Activated B cell treated with CpG ODN at 0.5 μM for 24 hours (primary cell): ENCODE results near the gene SAPCD2. TPM values are rescaled to one million over a fixed set of nuclear protein-coding genes. Genes with fewer than 3 reads are reported as not detected.
A peak's percentile ranks its signal among the peaks of the same experiment; 100 is the strongest.

Source experiments
- ATAC-seq: fragments of 200-7000 bp; cut with Tn5 transposase; one replicate; pipeline ENCODE4 v1.10.0; 2021; ENCODE audit warnings: low read depth, mild to moderate bottlenecking, moderate library complexity
- CTCF ChIA-PET: fragments of 350-600 bp; sonication (Branson Sonifier 250); formaldehyde crosslinking; loops from one replicate; lab custom pipeline; 2021; ENCODE audit warnings: antibody characterized with exemption; lab: Charles Lee
- POLR2A ChIA-PET: fragments of 350-600 bp; sonication (Branson Sonifier 250); formaldehyde crosslinking; loops from one replicate; lab custom pipeline; 2021; ENCODE audit warnings: antibody characterized with exemption; lab: Charles Lee
- DNase-seq: peaks from one replicate; pipeline ENCODE4 v3.0.0; 2022
- H3K27ac Mint-ChIP-seq: one replicate; pipeline ENCODE4 v1.8.0; 2020; ENCODE audit warnings: mixed read lengths
- H3K27me3 Mint-ChIP-seq: one replicate; pipeline ENCODE4 v1.8.0; 2021; ENCODE audit warnings: mixed read lengths
- H3K36me3 Mint-ChIP-seq: one replicate; pipeline ENCODE4 v1.8.0; 2021; ENCODE audit warnings: low read depth, mixed read lengths
- H3K4me1 Mint-ChIP-seq: one replicate; pipeline ENCODE4 v1.8.0; 2021; ENCODE audit warnings: mixed read lengths
- H3K4me3 Mint-ChIP-seq: one replicate; pipeline ENCODE4 v1.8.0; 2020; ENCODE audit warnings: mild to moderate bottlenecking, mixed read lengths
- H3K9me3 Mint-ChIP-seq: one replicate; pipeline ENCODE4 v1.8.0; 2020; ENCODE audit warnings: mixed read lengths
- intact Hi-C: fragments of 100-400 bp; cut with micrococcal nuclease; formaldehyde crosslinking; loops from one replicate; pipeline ENCODE4 v1.15.1; 2024
- total RNA-seq: library from RNA; stranded (reverse); gene quantifications from 2 replicates; pipeline ENCODE4 v1.2.3, GENCODE V29; 2022
- TF ChIP-seq, protein P1 (sequence below): fragments of 200-600 bp; IDR thresholded peaks from one replicate; pipeline ENCODE4 v1.8.0; 2022; ENCODE audit warnings: antibody characterized with exemption, mild to moderate bottlenecking

The SAPCD2 gene
- total RNA-seq, 1 donor from 2014 or later: 0.80 TPM

DNA sequence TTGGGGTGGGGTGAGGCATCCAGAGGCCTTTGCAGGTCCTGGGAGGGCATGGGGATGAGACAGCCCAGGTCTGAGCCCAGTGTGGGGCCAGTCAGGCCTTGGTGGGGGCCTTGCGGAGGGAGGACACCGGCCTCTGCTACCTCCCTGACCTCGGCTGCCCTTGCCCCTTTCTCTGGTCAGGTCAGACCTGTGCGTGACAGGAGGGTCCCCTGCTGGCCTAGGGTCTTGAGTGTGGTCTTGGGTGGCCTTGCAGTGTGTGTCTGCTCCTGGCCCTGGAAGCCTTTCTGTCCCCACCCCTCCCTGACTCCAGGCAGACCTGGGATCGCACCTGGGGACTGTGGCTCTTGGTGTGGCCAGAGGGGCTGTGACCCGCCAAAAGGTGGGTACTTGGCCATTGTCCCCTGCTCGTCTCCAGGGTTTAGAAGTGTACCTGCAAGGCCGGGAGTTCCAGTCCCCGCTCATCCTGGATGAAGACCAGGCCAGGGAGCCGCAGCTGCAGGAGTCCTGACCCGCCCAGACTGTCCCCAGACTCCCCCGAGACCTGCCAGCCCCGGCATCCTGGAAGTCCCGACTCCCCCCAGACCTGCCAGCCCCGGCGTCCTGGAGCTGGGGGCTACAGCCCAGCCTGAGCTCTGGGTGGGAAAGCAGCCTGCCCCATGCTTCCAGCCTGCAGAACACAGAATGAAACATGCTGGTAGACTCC lies 12.0 kb upstream of the SAPCD2 start:
- peaks cover 42% of the 10 kb centered on the region for H3K4me1 Mint-ChIP-seq
- no peaks in the 10 kb centered on the region for H3K9me3 Mint-ChIP-seq
- H3K27ac Mint-ChIP-seq: no peak overlapping the region
- no peaks in the 10 kb centered on the region for H3K27me3 Mint-ChIP-seq
- ATAC-seq (no peak), DNase-seq (no peak)
- CTCF ChIA-PET: interaction anchor here (0.8 to 1.4 kb wide), 2 partner anchors 15 to 35 kb away, joined by 3 to 8 read pairs; no protein-coding TSS in a partner anchor
- H3K36me3 Mint-ChIP-seq: peaks cover 22% of the 10 kb centered on the region
- intact Hi-C loops: no loop called here
- TF ChIP-seq, protein P1, sequence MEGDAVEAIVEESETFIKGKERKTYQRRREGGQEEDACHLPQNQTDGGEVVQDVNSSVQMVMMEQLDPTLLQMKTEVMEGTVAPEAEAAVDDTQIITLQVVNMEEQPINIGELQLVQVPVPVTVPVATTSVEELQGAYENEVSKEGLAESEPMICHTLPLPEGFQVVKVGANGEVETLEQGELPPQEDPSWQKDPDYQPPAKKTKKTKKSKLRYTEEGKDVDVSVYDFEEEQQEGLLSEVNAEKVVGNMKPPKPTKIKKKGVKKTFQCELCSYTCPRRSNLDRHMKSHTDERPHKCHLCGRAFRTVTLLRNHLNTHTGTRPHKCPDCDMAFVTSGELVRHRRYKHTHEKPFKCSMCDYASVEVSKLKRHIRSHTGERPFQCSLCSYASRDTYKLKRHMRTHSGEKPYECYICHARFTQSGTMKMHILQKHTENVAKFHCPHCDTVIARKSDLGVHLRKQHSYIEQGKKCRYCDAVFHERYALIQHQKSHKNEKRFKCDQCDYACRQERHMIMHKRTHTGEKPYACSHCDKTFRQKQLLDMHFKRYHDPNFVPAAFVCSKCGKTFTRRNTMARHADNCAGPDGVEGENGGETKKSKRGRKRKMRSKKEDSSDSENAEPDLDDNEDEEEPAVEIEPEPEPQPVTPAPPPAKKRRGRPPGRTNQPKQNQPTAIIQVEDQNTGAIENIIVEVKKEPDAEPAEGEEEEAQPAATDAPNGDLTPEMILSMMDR: no peak
- POLR2A ChIA-PET: interaction anchor here (0.7 to 2.7 kb wide), 5 partner anchors 11 to 158 kb away, joined by 3 to 34 read pairs (median 5); partner anchors contain the start of genes SAPCD2 and TUBB4B
- H3K4me3 Mint-ChIP-seq: no peak overlapping the region

DNA sequence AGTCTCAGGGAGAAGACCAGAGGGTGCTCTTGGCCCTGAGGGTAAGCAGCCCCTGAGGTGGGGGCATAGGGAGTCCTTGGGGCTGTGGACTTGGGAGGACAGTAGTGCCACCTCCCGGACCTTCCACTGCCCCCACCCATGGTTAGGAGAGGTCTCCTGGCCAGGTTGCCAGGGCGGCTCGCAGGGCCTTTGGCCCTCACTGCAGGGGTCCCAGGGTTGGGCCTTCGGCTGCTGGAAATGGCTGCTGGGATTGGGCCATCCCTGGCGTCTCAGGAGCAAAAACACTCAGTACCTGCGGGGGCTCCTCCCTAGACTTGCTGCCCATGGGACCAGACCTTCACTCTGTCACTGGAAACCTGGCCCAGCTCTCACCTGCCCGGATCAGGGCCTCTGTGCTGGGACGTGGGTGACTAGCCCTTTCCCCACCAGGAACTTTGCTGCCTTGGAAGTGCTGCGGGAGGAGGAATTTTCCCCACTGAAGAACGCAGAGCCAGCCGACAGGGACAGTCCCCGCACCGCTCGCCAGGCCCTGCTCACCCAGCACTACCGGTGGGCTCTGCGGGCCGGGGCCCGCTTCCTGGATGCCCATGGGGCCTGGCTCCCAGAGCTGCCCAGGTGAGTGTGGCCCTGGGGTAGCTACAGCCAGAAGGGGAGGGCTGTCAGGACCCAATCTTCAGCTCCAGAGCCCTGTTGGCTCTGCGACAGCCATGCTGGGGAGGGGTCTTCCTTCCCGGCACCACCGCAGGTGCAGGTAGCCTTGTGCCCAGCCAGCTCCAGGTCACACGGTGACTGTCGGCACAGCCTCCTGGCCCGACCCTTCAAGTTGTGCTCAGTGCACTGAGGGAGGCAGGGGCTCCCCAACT lies 10.1 kb upstream of the SAPCD2 start:
- H3K4me3 Mint-ChIP-seq: peak overlapping the region; percentile 5
- ATAC-seq: no peak
- POLR2A ChIA-PET: interaction anchor here (0.6 to 0.7 kb wide), 2 partner anchors 10 to 49 kb away, joined by 4 to 6 read pairs; no protein-coding TSS in a partner anchor
- no peak for DNase-seq
- no peaks in the 10 kb centered on the region for H3K9me3 Mint-ChIP-seq
- peaks cover 41% of the 10 kb centered on the region for H3K4me1 Mint-ChIP-seq
- CTCF ChIA-PET: no interaction called here
- intact Hi-C loops: no loop called here
- TF ChIP-seq, protein P1: no peak
- no peak overlapping the region for H3K27ac Mint-ChIP-seq
- no peaks in the 10 kb centered on the region for H3K27me3 Mint-ChIP-seq
- peaks cover 19% of the 10 kb centered on the region for H3K36me3 Mint-ChIP-seq

DNA sequence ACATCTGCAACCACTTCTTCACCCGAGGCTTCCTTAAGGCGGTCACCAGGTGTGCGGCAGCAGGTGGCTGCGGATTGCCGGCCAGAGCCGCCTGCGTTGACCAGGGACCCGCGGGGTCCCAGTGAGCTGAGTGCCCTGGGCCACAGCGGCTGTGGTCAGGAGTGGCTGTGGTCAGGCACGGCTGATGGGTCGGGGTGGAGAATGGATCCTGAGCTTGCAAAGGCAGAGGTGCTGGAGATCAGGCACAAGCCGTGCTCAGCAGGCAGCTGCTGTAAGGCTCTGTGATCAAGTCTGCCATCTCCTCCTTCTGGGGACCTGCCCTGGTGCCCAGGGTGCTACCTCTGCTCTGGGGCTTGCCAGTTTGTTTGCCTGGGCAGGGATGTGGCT lies 9.0 kb upstream of the SAPCD2 start:
- CTCF ChIA-PET: no interaction called here
- Mint-ChIP-seq H3K27ac (no peak overlapping the region), H3K4me1 (peaks cover 41% of the 10 kb centered on the region), H3K27me3 (no peaks in the 10 kb centered on the region), H3K36me3 (peaks cover 19% of the 10 kb centered on the region), H3K4me3 (no peak overlapping the region), H3K9me3 (no peaks in the 10 kb centered on the region)
- ATAC-seq (no peak), DNase-seq (no peak)
- intact Hi-C loops: no loop called here
- TF ChIP-seq, protein P1: no peak
- POLR2A ChIA-PET: no interaction called here

DNA sequence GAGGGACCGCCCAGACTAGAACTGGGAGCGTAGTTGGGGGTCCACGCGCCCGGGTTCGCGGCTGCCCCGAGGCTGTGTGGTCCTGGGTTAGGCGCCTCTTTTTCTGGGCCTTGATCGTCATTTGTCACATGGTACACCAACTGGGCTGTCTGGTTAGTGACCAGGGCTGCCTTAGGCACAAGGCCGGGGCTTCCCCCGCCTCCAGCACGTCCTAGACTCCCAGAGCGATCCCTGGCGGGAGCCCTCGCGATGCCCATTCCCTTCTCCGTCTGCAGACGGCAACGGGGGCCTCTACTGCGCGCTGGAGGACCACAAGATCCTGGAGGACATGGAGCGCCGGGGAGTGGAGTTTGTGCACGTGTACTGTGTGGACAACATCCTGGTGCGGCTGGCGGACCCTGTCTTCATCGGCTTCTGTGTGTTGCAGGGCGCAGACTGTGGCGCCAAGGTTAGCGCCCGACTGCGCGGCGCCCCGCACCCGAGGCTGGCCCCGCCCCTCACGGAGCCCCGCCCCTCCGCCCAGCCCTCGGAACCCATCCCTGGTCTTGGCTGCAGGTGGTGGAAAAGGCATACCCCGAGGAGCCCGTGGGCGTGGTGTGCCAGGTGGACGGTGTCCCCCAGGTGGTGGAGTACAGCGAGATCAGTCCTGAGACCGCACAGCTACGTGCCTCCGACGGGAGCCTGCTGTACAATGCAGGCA lies 8.5 kb upstream of the SAPCD2 start:
- intact Hi-C loops: no loop called here
- Mint-ChIP-seq H3K36me3 (peaks cover 18% of the 10 kb centered on the region), H3K4me1 (peaks cover 37% of the 10 kb centered on the region), H3K9me3 (no peaks in the 10 kb centered on the region), H3K27ac (no peak overlapping the region), H3K4me3 (peak overlapping the region; percentile 78), H3K27me3 (no peaks in the 10 kb centered on the region)
- ATAC-seq (no peak), DNase-seq (no peak)
- ChIA-PET CTCF (no interaction called here), POLR2A (interaction anchor here (2.3 kb wide), 1 partner anchor 7 kb away, joined by 21 read pairs; the partner anchor contains the start of gene MAN1B1)
- TF ChIP-seq, protein P1: no peak
